ENCODE data around the gene TMEM80. TPM values are rescaled to one million over a fixed set of nuclear protein-coding genes. Genes with fewer than 3 reads are reported as not detected.
A peak's percentile ranks its signal among the peaks of the same experiment; 100 is the strongest.

Gene TMEM80
- total RNA-seq, 1 donor: 9.4 TPM

DNA sequence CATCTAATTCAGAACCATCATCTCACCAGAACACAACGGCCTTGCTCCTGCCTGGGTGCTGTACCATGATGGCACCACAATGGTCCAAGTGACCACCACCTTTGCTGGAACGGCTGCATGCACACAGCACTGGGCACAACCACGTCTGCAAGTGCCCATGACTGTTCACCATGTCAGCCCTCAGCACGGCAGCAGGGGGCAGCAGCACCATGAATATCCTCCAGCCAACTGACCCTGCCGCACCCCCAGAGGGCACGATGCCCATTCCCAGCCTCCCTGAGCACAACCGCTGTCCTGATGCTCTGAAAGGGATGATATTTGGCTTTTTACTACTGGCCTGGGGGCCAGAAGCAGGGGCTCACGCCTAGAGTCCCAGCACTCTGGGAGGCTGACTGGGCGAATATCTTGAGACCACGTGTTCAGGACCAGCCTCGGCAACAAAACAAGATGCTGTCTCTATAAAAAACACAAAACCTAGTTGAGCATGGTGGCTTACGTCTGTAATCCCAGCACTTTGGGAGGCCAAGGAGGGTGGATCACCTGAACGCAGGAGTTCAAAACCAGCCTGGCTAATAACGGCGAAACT is 32.8 kb upstream of the TMEM80 start:
- TF ChIP-seq, protein P1, sequence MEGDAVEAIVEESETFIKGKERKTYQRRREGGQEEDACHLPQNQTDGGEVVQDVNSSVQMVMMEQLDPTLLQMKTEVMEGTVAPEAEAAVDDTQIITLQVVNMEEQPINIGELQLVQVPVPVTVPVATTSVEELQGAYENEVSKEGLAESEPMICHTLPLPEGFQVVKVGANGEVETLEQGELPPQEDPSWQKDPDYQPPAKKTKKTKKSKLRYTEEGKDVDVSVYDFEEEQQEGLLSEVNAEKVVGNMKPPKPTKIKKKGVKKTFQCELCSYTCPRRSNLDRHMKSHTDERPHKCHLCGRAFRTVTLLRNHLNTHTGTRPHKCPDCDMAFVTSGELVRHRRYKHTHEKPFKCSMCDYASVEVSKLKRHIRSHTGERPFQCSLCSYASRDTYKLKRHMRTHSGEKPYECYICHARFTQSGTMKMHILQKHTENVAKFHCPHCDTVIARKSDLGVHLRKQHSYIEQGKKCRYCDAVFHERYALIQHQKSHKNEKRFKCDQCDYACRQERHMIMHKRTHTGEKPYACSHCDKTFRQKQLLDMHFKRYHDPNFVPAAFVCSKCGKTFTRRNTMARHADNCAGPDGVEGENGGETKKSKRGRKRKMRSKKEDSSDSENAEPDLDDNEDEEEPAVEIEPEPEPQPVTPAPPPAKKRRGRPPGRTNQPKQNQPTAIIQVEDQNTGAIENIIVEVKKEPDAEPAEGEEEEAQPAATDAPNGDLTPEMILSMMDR (IDR thresholded peaks at IDR 0.05; ENCODE audit: insufficient read depth, low read length): peak; percentile 76
- peak; percentile 68 for DNase-seq (ENCODE audit: low read depth)
- no peak overlapping the region for H3K4me3 ChIP-seq (ENCODE audit: low read depth, low read length)

DNA sequence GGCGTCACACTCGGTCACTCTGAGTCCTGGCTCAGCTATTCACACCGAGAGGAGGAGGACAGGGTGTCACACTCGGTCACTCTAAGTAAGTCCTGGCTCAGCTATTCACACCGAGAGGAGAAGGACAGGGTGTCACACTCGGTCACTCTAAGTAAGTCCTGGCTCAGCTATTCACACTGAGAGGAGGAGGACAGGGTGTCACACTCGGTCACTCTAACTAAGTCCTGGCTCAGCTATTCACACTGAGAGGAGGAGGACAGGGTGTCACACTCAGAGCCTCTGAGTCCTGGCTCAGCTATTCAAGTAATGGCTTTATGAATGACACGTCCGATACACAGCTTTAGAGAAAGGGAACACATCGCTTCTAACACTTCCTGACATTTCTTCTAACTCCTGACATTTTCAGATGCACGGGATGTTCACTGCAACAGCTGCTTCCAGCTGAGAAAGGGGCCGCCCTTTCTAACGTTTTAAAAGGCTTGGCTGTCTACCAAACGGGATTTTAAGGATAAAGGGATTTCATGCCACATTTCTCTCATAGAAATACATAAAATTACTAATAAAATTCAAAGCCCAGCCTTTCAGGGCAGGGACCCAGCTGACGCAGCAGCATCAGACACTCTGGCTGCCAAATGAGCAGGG is 30.4 kb upstream of the TMEM80 start:
- no peak overlapping the region for H3K4me3 ChIP-seq (ENCODE audit: low read depth, low read length)
- DNase-seq (ENCODE audit: low read depth): peak; percentile 41

DNA sequence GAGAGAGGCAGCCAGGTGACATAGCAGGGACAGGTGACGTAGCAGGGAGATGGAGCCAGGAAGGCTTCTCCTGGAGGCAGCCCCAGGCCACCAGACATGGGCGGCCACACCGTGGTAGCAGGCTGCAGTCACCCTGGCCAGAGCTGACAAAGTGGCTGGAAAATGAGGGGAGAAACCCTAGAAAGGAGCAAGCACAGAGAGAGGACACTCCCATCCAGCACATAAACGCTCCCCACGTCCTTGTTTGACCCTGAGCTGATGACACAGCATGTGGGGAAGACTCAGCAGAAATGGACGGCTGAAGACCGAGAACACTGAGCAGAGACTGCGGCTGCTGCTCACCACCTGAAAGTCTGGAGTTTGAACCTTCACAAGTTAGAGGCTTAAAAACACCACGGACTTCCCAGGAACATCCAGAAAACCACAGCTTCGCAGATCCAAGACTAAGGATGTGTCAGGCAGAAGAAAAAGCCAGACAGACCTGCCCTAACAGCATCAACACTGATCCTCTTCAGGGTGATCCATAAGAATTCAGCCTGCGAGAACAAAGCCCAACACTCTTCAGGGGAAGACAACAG is 29.8 kb upstream of the TMEM80 start:
- TF ChIP-seq, protein P1 (IDR thresholded peaks at IDR 0.05; ENCODE audit: insufficient read depth, low read length): no peak
- peak; percentile 59 for DNase-seq (ENCODE audit: low read depth)
- no peak overlapping the region for H3K4me3 ChIP-seq (ENCODE audit: low read depth, low read length)

More for the DNA sequence above, 30.4 kb upstream of the TMEM80 start:
- TF ChIP-seq, protein P1 (IDR thresholded peaks at IDR 0.05; ENCODE audit: insufficient read depth, low read length): no peak

DNA sequence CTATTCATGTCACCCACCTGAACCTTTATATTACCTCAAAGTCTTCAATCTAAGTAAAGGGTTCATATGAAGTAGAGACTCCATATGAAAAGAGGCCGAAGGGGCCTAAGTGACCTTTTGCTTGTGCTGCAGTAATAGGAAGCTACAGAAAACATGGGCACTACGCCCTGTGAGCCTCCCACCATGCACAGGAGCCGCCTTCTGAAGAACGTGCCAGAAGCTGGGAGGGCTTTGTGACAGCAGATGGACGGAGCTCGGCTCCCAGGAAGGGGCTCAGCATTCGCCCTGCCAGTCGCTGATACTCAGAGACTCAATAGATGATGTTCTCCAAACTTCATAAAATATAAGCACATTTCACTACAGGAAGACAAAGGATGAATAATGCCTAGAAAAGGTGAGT is 21.8 kb upstream of the TMEM80 start:
- H3K4me3 ChIP-seq (ENCODE audit: low read depth, low read length): no peak overlapping the region
- DNase-seq (ENCODE audit: low read depth): no peak
- TF ChIP-seq, protein P1 (IDR thresholded peaks at IDR 0.05; ENCODE audit: insufficient read depth, low read length): no peak

DNA sequence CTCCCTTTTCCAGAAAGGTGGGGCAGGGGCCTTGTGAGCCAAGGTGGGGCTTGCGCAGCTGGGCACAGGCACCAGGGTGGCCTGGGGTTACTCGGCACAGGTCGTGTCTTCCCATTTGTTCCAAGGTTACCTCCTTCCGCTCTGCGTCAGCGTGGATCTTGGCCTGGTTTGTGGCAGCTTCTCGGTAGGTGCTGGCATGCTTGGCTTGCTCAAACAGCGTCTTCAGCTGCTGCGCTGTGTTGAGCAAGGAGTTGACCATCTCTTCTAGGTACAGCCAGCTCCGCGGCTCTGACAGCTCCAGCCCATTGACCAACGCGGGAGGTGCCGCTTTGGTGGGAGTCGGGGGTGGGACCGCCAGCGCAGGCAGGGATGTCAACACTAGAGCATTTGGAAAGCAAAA is 21.2 kb upstream of the TMEM80 start:
- H3K4me3 ChIP-seq (ENCODE audit: low read depth, low read length): no peak overlapping the region
- no peak for DNase-seq (ENCODE audit: low read depth)
- TF ChIP-seq, protein P1 (IDR thresholded peaks at IDR 0.05; ENCODE audit: insufficient read depth, low read length): no peak

DNA sequence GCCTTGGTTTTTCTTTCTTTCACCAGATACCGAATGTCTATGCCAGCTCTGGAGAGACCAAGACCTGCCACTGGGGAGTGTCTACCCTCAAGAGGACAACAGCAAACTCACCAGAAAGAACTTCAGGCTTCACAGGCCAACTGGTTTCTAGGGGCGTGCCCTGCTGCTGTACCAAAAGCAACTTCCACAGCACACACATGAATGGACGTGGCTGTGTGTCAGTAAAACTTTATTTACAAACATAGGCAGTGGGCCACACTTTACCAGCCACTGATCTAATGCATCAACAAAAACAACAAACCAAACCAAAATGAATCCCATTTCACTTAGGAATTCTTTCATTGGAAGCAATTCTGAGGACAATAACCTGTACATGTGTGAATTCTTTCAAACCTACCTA is 17.3 kb upstream of the TMEM80 start:
- TF ChIP-seq, protein P1 (IDR thresholded peaks at IDR 0.05; ENCODE audit: insufficient read depth, low read length): no peak
- H3K4me3 ChIP-seq (ENCODE audit: low read depth, low read length): no peak overlapping the region
- no peak for DNase-seq (ENCODE audit: low read depth)
